Right atrium auricular region (tissue), 2 donors: ENCODE data around the gene LIPI. TPM values are rescaled to one million over a fixed set of nuclear protein-coding genes. Genes with fewer than 3 reads are reported as not detected.
A peak's percentile ranks its signal among the peaks of the same experiment; 100 is the strongest.

Experiments used
- DNase-seq: peaks from one replicate; pipeline ENCODE4 v3.0.0-alpha.2; 2019; ENCODE audit warnings: low spot score
- H3K27ac ChIP-seq, 2 donors: fragments of 200-600 bp; sonication (generic); 1 replicate in 1 of 2; 2 replicates in 1 of 2; pipeline ENCODE4 v1.5.1; 2016 to 2019
- H3K27me3 ChIP-seq, 2 donors: fragments of 200-600 bp; sonication (generic); one replicate each; pipeline versions ENCODE4 v1.5.1 to v1.6.0; 2017 to 2019
- H3K36me3 ChIP-seq: fragments of 200-600 bp; sonication (generic); one replicate; pipeline ENCODE4 v1.5.1; 2016
- H3K4me1 ChIP-seq, 2 donors: fragments of 200-600 bp; sonication (generic); one replicate each; pipeline versions ENCODE4 v1.5.1 to v1.6.0; 2017 to 2019
- H3K4me3 ChIP-seq, 2 donors: fragments of 200-600 bp; sonication (generic); 1 replicate in 1 of 2; 2 replicates in 1 of 2; pipeline ENCODE4 v1.5.1; 2017 to 2019; ENCODE audit warnings: mild to moderate bottlenecking in 1 of 2, moderate library complexity in 1 of 2
- H3K9me3 ChIP-seq, 2 donors: fragments of 200-600 bp; sonication (generic); one replicate each; pipeline ENCODE4 v1.5.1; 2019
- total RNA-seq, 2 donors: library from RNA; depleted of rRNA; stranded (reverse); fragments of >200 nt; gene quantifications; one replicate each; pipeline ENCODE4 v1.1.0, GENCODE V29; 2016
- TF ChIP-seq, protein P1 (sequence below), 2 donors: fragments of 200-600 bp; sonication (generic); IDR thresholded peaks; one replicate each; pipeline ENCODE4 v1.5.1; 2019; ENCODE audit warnings: antibody characterized with exemption in 2 of 2

The LIPI gene
- total RNA-seq: not detected

DNA sequence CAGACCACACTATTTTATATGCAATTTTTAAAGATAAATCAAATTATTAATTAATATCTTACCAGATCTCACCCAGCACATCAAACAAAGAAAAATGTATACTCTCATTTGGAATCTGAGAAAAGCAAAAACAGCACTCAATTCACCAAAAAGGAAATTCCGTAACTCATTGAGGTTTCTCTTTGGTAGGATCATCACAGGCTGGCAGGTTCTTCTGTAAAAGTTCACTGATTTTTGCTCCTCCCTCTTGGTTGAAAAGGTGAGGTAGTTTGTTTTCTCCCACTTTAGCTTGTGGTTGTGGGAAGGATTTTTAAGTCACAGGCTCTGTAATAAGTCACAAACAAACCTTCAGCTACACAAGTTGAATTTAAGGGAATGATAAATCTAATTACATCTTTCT, at the start of gene LIPI:
TSS of gene LIPI (minus strand) at position 218 of the 400 bp plus-strand sequence. CDS start at position 108, 110 bp downstream.
- Histone ChIP-seq H3K27ac (no peak within 1 kb of the TSS), H3K4me3 (no peak within 1 kb of the TSS), H3K27me3 (no peaks in the 10 kb centered on the region), H3K4me1 (peaks cover 0 to 4% of the 10 kb centered on the region in 2 donors), H3K36me3 (no peaks in the 10 kb centered on the region), H3K9me3 (no peaks in the 10 kb centered on the region)
- no peak for DNase-seq
- TF ChIP-seq, protein P1, sequence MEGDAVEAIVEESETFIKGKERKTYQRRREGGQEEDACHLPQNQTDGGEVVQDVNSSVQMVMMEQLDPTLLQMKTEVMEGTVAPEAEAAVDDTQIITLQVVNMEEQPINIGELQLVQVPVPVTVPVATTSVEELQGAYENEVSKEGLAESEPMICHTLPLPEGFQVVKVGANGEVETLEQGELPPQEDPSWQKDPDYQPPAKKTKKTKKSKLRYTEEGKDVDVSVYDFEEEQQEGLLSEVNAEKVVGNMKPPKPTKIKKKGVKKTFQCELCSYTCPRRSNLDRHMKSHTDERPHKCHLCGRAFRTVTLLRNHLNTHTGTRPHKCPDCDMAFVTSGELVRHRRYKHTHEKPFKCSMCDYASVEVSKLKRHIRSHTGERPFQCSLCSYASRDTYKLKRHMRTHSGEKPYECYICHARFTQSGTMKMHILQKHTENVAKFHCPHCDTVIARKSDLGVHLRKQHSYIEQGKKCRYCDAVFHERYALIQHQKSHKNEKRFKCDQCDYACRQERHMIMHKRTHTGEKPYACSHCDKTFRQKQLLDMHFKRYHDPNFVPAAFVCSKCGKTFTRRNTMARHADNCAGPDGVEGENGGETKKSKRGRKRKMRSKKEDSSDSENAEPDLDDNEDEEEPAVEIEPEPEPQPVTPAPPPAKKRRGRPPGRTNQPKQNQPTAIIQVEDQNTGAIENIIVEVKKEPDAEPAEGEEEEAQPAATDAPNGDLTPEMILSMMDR (IDR thresholded peaks at IDR 0.05): no peak

DNA sequence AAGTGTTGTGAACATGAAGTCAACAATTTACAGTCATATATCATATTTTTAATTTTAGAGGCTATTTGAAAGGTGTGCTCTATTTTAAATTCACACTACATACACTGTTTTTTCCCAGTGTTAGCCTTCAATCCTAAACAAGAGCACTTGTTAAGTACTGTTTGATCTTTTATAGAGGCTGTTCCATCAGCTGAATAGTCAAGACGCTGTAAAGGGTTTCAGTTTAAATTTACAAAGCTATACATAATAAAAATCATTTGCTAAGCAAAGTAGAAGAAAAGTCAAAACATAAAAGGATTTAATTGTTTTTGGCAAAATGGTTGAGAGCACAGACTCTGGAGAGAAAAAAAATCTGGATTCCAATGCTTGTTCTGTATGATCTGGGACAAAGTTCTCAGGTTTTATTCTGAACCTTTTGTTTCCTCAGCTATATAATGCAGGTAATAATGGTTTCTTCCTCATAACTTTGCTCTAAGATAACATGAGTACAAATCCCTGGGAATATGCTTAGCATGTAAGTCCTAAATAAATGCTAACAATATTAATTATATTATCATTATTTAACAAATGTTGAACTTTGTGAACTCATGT, 49.5 kb upstream of the LIPI start:
- no peak overlapping the region for H3K4me3 ChIP-seq
- TF ChIP-seq, protein P1 (IDR thresholded peaks at IDR 0.05): no peak
- no peaks in the 10 kb centered on the region for H3K4me1 ChIP-seq
- no peaks in the 10 kb centered on the region for H3K27me3 ChIP-seq
- DNase-seq: no peak
- no peak overlapping the region for H3K27ac ChIP-seq
- no peaks in the 10 kb centered on the region for H3K36me3 ChIP-seq
- no peaks in the 10 kb centered on the region for H3K9me3 ChIP-seq

DNA sequence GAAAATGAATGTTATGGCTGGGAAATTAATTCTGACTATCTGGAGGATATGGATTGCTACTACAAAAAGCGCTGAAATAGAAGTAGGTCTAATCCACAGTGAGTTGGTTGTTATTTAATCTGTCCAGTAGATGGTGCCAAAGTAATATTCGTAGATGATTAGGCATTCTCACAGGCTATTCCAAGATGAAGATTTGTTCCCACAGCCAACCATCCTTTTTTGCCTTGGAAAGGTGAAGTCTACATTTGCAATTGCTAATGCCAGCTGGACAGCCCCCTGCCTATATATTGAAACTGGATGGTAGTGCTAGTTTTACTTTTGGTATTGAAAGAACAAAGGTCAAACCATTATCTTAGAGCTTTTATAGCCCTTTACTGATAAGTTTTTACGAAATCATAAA, 49.0 kb upstream of the LIPI start:
- no peak for DNase-seq
- TF ChIP-seq, protein P1 (IDR thresholded peaks at IDR 0.05): peak; percentile 39 to 75
- Histone ChIP-seq H3K27me3 (no peaks in the 10 kb centered on the region), H3K4me1 (no peaks in the 10 kb centered on the region), H3K4me3 (no peak overlapping the region), H3K9me3 (no peaks in the 10 kb centered on the region), H3K27ac (no peak overlapping the region), H3K36me3 (no peaks in the 10 kb centered on the region)

DNA sequence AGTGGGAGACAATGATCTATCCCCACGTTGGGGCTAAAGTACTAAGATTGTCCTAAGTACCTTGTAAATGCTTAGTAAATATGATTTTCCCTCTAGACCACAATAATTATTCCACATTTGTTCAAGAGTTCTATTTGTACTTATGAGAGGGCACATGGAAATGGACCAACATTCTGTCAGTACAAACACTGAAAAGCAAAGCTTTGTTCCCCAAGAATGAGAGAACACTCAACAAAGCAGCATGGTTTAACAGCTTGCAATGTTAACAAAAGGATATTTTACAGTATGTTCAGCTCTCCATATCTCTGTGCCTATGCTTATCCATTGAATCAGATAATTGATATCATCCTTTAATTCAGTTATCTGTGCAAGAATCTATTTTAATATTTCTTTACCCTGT, 40.6 kb upstream of the LIPI start:
- no peaks in the 10 kb centered on the region for H3K9me3 ChIP-seq
- no peaks in the 10 kb centered on the region for H3K4me1 ChIP-seq
- TF ChIP-seq, protein P1 (IDR thresholded peaks at IDR 0.05): no peak
- H3K36me3 ChIP-seq: no peaks in the 10 kb centered on the region
- H3K27me3 ChIP-seq: no peaks in the 10 kb centered on the region
- H3K4me3 ChIP-seq: no peak overlapping the region
- no peak overlapping the region for H3K27ac ChIP-seq
- no peak for DNase-seq

DNA sequence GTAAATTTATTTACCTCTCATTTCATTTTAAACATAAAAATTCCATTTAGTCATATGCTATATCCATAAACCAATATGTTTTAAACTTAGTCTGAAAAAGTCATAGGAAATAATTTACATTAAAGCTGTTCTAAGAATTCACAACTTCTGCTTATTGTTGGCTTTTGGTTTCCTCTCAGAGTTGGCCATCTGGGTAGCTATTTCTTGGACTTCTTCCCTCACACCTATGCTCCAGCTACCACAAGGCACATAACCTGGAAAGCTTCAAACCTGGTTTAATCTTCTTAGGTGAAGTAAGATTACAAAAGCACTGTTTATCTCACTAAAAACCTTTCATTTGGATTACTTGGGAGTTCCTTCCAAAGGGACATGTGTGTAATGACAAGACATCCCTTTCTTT, 35.0 kb upstream of the LIPI start:
- Histone ChIP-seq H3K27me3 (no peaks in the 10 kb centered on the region), H3K9me3 (no peaks in the 10 kb centered on the region), H3K4me1 (no peaks in the 10 kb centered on the region), H3K27ac (no peak overlapping the region), H3K4me3 (no peak overlapping the region), H3K36me3 (no peaks in the 10 kb centered on the region)
- TF ChIP-seq, protein P1 (IDR thresholded peaks at IDR 0.05): no peak
- DNase-seq: no peak

DNA sequence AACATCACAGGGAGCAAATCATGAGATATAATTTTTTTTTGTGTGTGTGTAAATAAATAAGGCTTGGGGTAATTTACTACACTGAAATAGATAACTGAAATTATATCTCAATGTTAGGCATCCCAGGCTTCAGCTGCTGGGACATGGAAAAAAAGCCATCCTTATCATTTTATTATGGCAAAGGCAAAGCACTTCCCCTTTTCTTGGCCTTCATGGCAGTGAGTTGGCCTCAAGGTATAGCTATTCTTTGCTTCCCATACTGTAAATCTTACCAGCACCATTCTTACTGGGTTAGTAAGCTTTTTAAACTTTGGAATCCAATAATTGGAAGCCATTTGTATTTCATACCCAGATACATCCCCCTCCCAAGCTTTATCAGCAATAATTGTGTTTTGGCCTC, 34.2 kb upstream of the LIPI start:
- no peaks in the 10 kb centered on the region for H3K9me3 ChIP-seq
- H3K4me1 ChIP-seq: no peaks in the 10 kb centered on the region

More for the DNA sequence above, 34.2 kb upstream of the LIPI start:
- TF ChIP-seq, protein P1 (IDR thresholded peaks at IDR 0.05): no peak
- no peak for DNase-seq
- no peaks in the 10 kb centered on the region for H3K27me3 ChIP-seq
- no peak overlapping the region for H3K4me3 ChIP-seq
- no peaks in the 10 kb centered on the region for H3K36me3 ChIP-seq
- no peak overlapping the region for H3K27ac ChIP-seq
